Measurements from ENCODE around the gene CFAP47. TPM values are rescaled to one million over a fixed set of nuclear protein-coding genes. Genes with fewer than 3 reads are reported as not detected.

Gene CFAP47
- total RNA-seq, 4 donors from 2014 or later, result under 0.01 to 9.3 (median 0.34) TPM

DNA sequence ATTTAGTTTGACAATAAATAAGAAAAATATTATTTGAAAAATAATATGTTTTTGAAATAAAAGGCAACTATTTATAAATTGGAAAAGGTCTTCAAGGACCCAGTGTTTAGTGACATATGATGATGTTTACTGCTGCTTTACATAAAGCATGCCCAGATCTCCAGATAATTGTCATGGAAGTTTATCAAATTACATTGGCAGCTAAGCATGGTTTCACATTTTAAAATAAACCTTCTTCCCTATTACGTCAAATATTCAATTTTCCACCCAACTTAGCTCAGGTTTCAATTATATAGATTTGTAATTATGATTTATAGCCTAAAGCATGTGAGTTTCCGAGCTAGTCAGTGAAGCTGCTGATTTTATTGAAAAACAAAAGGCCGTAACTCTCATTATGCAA lies 417.2 kb downstream of the CFAP47 start:
- no peak overlapping the region for H3K27ac ChIP-seq
- no peaks in the 10 kb centered on the region for H3K9me3 ChIP-seq
- no peak for DNase-seq
- no peaks in the 10 kb centered on the region for H3K36me3 ChIP-seq
- H3K4me3 ChIP-seq, result no peak overlapping the region
- intact Hi-C loops (cut with DNase I; ENCODE audit: low total_unique reads), result no loop called here
- no peak for TF ChIP-seq POLR2A (IDR thresholded peaks at IDR 0.05)
- TF ChIP-seq, protein P1, sequence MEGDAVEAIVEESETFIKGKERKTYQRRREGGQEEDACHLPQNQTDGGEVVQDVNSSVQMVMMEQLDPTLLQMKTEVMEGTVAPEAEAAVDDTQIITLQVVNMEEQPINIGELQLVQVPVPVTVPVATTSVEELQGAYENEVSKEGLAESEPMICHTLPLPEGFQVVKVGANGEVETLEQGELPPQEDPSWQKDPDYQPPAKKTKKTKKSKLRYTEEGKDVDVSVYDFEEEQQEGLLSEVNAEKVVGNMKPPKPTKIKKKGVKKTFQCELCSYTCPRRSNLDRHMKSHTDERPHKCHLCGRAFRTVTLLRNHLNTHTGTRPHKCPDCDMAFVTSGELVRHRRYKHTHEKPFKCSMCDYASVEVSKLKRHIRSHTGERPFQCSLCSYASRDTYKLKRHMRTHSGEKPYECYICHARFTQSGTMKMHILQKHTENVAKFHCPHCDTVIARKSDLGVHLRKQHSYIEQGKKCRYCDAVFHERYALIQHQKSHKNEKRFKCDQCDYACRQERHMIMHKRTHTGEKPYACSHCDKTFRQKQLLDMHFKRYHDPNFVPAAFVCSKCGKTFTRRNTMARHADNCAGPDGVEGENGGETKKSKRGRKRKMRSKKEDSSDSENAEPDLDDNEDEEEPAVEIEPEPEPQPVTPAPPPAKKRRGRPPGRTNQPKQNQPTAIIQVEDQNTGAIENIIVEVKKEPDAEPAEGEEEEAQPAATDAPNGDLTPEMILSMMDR (IDR thresholded peaks at IDR 0.05), result no peak
- no peaks in the 10 kb centered on the region for H3K27me3 ChIP-seq
- H3K4me1 ChIP-seq, result no peaks in the 10 kb centered on the region

- peaks cover 0 to 4% of the 10 kb centered on the region in 2 donors for H3K27me3 ChIP-seq
- H3K4me3 ChIP-seq, result no peak overlapping the region
- DNase-seq, result no peak
- H3K27ac ChIP-seq, result no peak overlapping the region
- intact Hi-C loops (cut with DNase I; ENCODE audit: low total_unique reads), result no loop called here
- H3K9me3 ChIP-seq, result no peaks in the 10 kb centered on the region
- H3K36me3 ChIP-seq, result no peaks in the 10 kb centered on the region
- TF ChIP-seq, protein P1 (IDR thresholded peaks at IDR 0.05), result no peak
- no peak for TF ChIP-seq POLR2A (IDR thresholded peaks at IDR 0.05)
- H3K4me1 ChIP-seq, result no peaks in the 10 kb centered on the region
Measured at GRCh38 chrX:36344301-36344700, 424.8 kb downstream of the CFAP47 start.

- Histone ChIP-seq H3K4me1 (no peaks in the 10 kb centered on the region), H3K4me3 (no peak overlapping the region), H3K27me3 (peaks cover 0 to 7% of the 10 kb centered on the region in 2 donors), H3K27ac (no peak overlapping the region), H3K36me3 (no peaks in the 10 kb centered on the region), H3K9me3 (no peaks in the 10 kb centered on the region)
- TF ChIP-seq POLR2A (IDR thresholded peaks at IDR 0.05), result no peak
- TF ChIP-seq, protein P1 (IDR thresholded peaks at IDR 0.05), result no peak
- no peak for DNase-seq
- intact Hi-C loops (cut with DNase I; ENCODE audit: low total_unique reads), result no loop called here
Measured at GRCh38 chrX:36348509-36348908, 429.0 kb downstream of the CFAP47 start.

DNA sequence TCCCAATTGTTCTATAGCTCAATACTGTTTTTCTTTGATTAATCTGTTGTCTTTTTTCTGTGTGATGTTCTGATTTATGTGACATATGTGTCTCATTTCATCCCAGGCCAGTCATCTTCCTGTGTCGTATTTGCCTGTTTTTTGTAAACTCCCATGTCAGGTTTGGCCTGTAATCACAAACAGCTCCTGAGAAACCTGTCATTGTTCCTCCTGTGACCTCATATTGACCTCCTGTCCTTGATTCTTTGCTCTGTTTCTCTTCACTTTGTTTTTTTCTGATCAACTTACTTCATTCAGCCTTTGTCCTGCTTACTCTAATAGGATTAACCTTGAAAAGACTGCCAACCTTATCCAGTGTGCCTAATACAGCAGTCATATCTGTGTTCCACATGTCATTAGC lies 438.3 kb downstream of the CFAP47 start:
- Histone ChIP-seq H3K4me3 (no peak overlapping the region), H3K27ac (no peak overlapping the region), H3K9me3 (no peaks in the 10 kb centered on the region), H3K36me3 (no peaks in the 10 kb centered on the region), H3K4me1 (no peaks in the 10 kb centered on the region), H3K27me3 (peaks cover 0 to 3% of the 10 kb centered on the region in 2 donors)
- TF ChIP-seq, protein P1 (IDR thresholded peaks at IDR 0.05), result no peak
- TF ChIP-seq POLR2A (IDR thresholded peaks at IDR 0.05), result no peak
- no peak for DNase-seq
- intact Hi-C loops (cut with DNase I; ENCODE audit: low total_unique reads), result no loop called here

DNA sequence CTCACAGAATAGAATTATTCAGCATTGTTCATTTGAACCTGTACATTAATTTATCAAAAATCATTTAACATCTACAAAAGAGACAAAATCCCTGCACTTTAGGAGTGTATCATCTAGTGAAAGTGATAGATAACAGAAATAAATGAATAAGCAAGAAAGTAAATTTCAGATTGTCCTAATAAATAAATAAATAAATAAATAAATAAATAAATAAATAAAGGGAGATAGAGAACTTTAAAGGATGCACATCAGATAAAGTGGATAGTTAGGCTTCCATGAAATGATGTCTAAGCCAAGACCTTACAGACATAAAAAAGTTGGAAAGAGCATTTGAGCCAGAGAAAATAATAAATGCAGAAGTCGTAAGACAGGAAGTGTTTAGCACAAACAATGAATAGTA lies 444.7 kb downstream of the CFAP47 start:
- Histone ChIP-seq H3K36me3 (no peaks in the 10 kb centered on the region), H3K4me1 (no peaks in the 10 kb centered on the region), H3K27me3 (no peaks in the 10 kb centered on the region), H3K9me3 (no peaks in the 10 kb centered on the region), H3K4me3 (no peak overlapping the region), H3K27ac (no peak overlapping the region)
- DNase-seq, result no peak
- TF ChIP-seq POLR2A (IDR thresholded peaks at IDR 0.05), result no peak
- TF ChIP-seq, protein P1 (IDR thresholded peaks at IDR 0.05), result no peak
- intact Hi-C loops (cut with DNase I; ENCODE audit: low total_unique reads), result no loop called here
